ENCODE measurements around the gene MPO. TPM values are rescaled to one million over a fixed set of nuclear protein-coding genes. Genes with fewer than 3 reads are reported as not detected.

MPO gene
- total and polyA plus RNA-seq, 5 donors from 2014 or later = 0.19 TPM; not detected in 4

Other genes with a start within 250 kb of the MPO start
- 37.4 TPM for gene DYNLL2, start 197.5 kb downstream of the MPO start, total RNA-seq
- 1 to 10 TPM in 2 of 4 donors, under 1 TPM in 2; 0.57 to 1.7 (median 1.0) TPM for gene DYNLL2, start 197.5 kb downstream of the MPO start, polyA plus RNA-seq
- gene OR4D1, start 132.6 kb downstream of the MPO start, total RNA-seq = 0.42 TPM
- gene OR4D1, start 132.6 kb downstream of the MPO start, polyA plus RNA-seq = 1 to 10 TPM in 1 of 4 donors, under 1 TPM in 3; 0.54 to 1.1 (median 0.81) TPM
- gene OR4D2, start 114.0 kb downstream of the MPO start, total RNA-seq = not detected
- gene OR4D2, start 114.0 kb downstream of the MPO start, polyA plus RNA-seq = not detected
- gene EPX, start 88.2 kb downstream of the MPO start, total RNA-seq = not detected
- not detected for gene EPX, start 88.2 kb downstream of the MPO start, polyA plus RNA-seq
- gene MKS1, start 61.7 kb downstream of the MPO start, total RNA-seq = 6.2 TPM
- gene MKS1, start 61.7 kb downstream of the MPO start, polyA plus RNA-seq = 10 to 100 TPM in 3 of 4 donors, 1 to 10 TPM in 1; 8.1 to 13.4 (median 11.2) TPM
- gene LPO, start 42.4 kb downstream of the MPO start, total RNA-seq = 0.15 TPM
- under 1 TPM in 1 of 4 donors, not detected in 3; 0.08 TPM for gene LPO, start 42.4 kb downstream of the MPO start, polyA plus RNA-seq
- gene TSPOAP1, start 47.9 kb upstream of the MPO start, total RNA-seq = 47.4 TPM
- gene TSPOAP1, start 47.9 kb upstream of the MPO start, polyA plus RNA-seq = 1 to 10 TPM in 2 of 4 donors, under 1 TPM in 2; 0.73 to 1.6 (median 0.92) TPM
- gene SUPT4H1, start 71.3 kb upstream of the MPO start, total RNA-seq = 52.6 TPM
- 100 to 1,000 TPM; 123 to 177 (median 136) TPM for gene SUPT4H1, start 71.3 kb upstream of the MPO start, polyA plus RNA-seq
- gene RNF43, start 136.6 kb upstream of the MPO start, total RNA-seq = 3.3 TPM
- gene RNF43, start 136.6 kb upstream of the MPO start, polyA plus RNA-seq = under 1 TPM in 3 of 4 donors, not detected in 1; 0.23 to 0.90 (median 0.65) TPM
- gene HSF5, start 207.5 kb upstream of the MPO start, total RNA-seq = 3.0 TPM
- 1 to 10 TPM in 3 of 4 donors, under 1 TPM in 1; 0.83 to 2.1 (median 1.4) TPM for gene HSF5, start 207.5 kb upstream of the MPO start, polyA plus RNA-seq
- 43.6 TPM for gene MTMR4, start 233.7 kb upstream of the MPO start, total RNA-seq
- gene MTMR4, start 233.7 kb upstream of the MPO start, polyA plus RNA-seq = 10 to 100 TPM; 16.5 to 23.8 (median 18.6) TPM